ENCODE data around the gene UMAD1.
A peak's percentile ranks its signal among the peaks of the same experiment; 100 is the strongest.

Gene UMAD1

GRCh38 chr7:7688956-7689355 lies 48.4 kb downstream of the UMAD1 start:
- no peak for DNase-seq (ENCODE audit: low read depth in 2 of 2)

GRCh38 chr7:7693881-7694280 lies 53.3 kb downstream of the UMAD1 start:
- no peak for DNase-seq (ENCODE audit: low read depth in 2 of 2)

GRCh38 chr7:7694542-7694941 lies 54.0 kb downstream of the UMAD1 start:
- DNase-seq (ENCODE audit: low read depth in 2 of 2) = no peak

GRCh38 chr7:7695111-7695817 lies 54.7 kb downstream of the UMAD1 start:
- DNase-seq (ENCODE audit: low read depth in 2 of 2) = no peak

- DNase-seq (ENCODE audit: low read depth in 2 of 2) = no peak
These were observed 56.0 kb downstream of the UMAD1 start for GRCh38 chr7:7696458-7697119.

GRCh38 chr7:7698930-7699329 lies 58.4 kb downstream of the UMAD1 start:
- no peak for DNase-seq (ENCODE audit: low read depth in 2 of 2)

GRCh38 chr7:7699380-7699779 lies 58.8 kb downstream of the UMAD1 start:
- no peak for DNase-seq (ENCODE audit: low read depth in 2 of 2)

GRCh38 chr7:7699970-7700369 lies 59.4 kb downstream of the UMAD1 start:
- DNase-seq (ENCODE audit: low read depth in 2 of 2) = no peak

GRCh38 chr7:7701527-7701926 lies 61.0 kb downstream of the UMAD1 start:
- DNase-seq (ENCODE audit: low read depth in 2 of 2) = no peak

- DNase-seq (ENCODE audit: low read depth in 2 of 2) = no peak
These were observed 62.3 kb downstream of the UMAD1 start for GRCh38 chr7:7702826-7703225.

- no peak for DNase-seq (ENCODE audit: low read depth in 2 of 2)
These were observed 62.9 kb downstream of the UMAD1 start for GRCh38 chr7:7703427-7703826.

GRCh38 chr7:7704867-7705266 lies 64.3 kb downstream of the UMAD1 start:
- DNase-seq (ENCODE audit: low read depth in 2 of 2) = no peak

- no peak for DNase-seq (ENCODE audit: low read depth in 2 of 2)
These were observed 64.8 kb downstream of the UMAD1 start for GRCh38 chr7:7705318-7705717.

- DNase-seq (ENCODE audit: low read depth in 2 of 2) = no peak
These were observed 65.6 kb downstream of the UMAD1 start for GRCh38 chr7:7706101-7706511.

- DNase-seq (ENCODE audit: low read depth in 2 of 2) = no peak
These were observed 66.1 kb downstream of the UMAD1 start for GRCh38 chr7:7706556-7707172.

GRCh38 chr7:7707246-7707645 lies 66.7 kb downstream of the UMAD1 start:
- DNase-seq (ENCODE audit: low read depth in 2 of 2) = no peak

- no peak for DNase-seq (ENCODE audit: low read depth in 2 of 2)
These were observed 67.3 kb downstream of the UMAD1 start for GRCh38 chr7:7707806-7708205.

- DNase-seq (ENCODE audit: low read depth in 2 of 2) = no peak
These were observed 68.7 kb downstream of the UMAD1 start for GRCh38 chr7:7709291-7709690.

- no peak for DNase-seq (ENCODE audit: low read depth in 2 of 2)
These were observed 69.9 kb downstream of the UMAD1 start for GRCh38 chr7:7710469-7710868.

- DNase-seq (ENCODE audit: low read depth in 2 of 2) = no peak
These were observed 73.2 kb downstream of the UMAD1 start for GRCh38 chr7:7713730-7714129.

GRCh38 chr7:7718492-7718891 lies 77.9 kb downstream of the UMAD1 start, which contains the start of gene RPA3:
TSS of gene RPA3 (minus strand) at chr7:7718607. CDS start at chr7:7640418, 78,189 bp downstream.
- no peak for DNase-seq (ENCODE audit: low read depth in 2 of 2)

GRCh38 chr7:7719236-7719635 lies 78.7 kb downstream of the UMAD1 start:
- DNase-seq (ENCODE audit: low read depth in 2 of 2) = peak in 1 of 2 donors; percentile 33

GRCh38 chr7:7720193-7720592 lies 79.6 kb downstream of the UMAD1 start:
- no peak for DNase-seq (ENCODE audit: low read depth in 2 of 2)
